ENCODE measurements around the gene CETP. TPM values are rescaled to one million over a fixed set of nuclear protein-coding genes. Genes with fewer than 3 reads are reported as not detected.

The CETP gene
- total and polyA plus RNA-seq, 2 of the 13 experiments (the other 11 are each of a cell fraction or from before 2014, with no cell fraction given): 0.31 to 9.8 TPM

DNA sequence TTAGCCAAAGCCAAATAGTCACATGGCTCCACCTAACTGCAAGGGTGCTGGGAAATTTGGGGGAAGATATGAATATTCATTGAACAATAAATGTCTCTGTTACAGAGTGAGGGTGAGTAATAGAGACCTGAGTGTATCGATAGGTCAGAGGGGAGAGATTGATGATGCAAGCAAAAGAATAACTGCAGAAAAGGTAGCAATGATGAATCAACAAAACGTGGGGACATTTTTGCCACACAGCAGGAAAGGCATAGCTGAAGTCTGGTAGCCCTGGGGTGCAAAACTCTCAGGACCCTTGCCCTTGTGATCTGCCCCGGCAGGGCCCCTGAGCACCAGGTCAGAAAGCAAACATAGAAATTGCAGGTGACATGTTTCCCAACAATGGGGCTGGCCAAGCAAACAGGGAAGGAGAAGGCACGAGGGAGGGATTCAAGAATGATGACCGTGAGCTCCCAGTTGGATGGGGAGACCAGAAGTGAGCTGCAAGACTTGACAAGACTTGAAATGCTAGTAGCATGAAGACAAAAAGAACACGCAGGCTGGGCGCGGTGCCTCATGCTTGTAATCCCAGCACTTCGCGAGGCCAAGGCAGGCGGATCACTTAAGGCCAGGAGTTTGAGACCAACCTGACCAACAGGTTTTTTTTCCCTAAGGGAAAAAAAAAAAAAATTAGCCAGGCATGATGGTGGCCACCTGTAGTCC, 42.5 kb upstream of the CETP start (continued):
- TF ChIP-seq CBFB (CRISPR knock-in tag; IDR thresholded peaks at IDR 0.05) (0 out of 2 replicates have a peak, but pooled peaks have one; percentile 69), ZNF597 (CRISPR knock-in tag; IDR thresholded peaks at IDR 0.05) (no peak), ZFP37 (CRISPR knock-in tag; IDR thresholded peaks at IDR 0.05; ENCODE audit: borderline replicate concordance) (no peak), FOSL1 (CRISPR knock-in tag; IDR thresholded peaks at IDR 0.05; ENCODE audit: borderline replicate concordance) (no peak), RFXANK (CRISPR knock-in tag; IDR thresholded peaks at IDR 0.05) (no peak), GPN1 (CRISPR knock-in tag; IDR thresholded peaks at IDR 0.05; ENCODE audit: borderline replicate concordance) (no peak), TFE3 (CRISPR knock-in tag; IDR thresholded peaks at IDR 0.05) (peak; percentile 99), RXRA (CRISPR knock-in tag; IDR thresholded peaks at IDR 0.05) (peak; percentile 96), RBM39 (IDR thresholded peaks at IDR 0.05; ENCODE audit: low read depth, low read length, poor library complexity, severe bottlenecking) (no peak), HNRNPK (IDR thresholded peaks at IDR 0.05; ENCODE audit: low read depth, low read length, poor library complexity, severe bottlenecking) (no peak), HINFP (CRISPR knock-in tag; IDR thresholded peaks at IDR 0.05; ENCODE audit: low read depth) (peak; percentile 46; the same call in 1 of the 2 replicates), ZNF441 (CRISPR knock-in tag; IDR thresholded peaks at IDR 0.05; ENCODE audit: borderline replicate concordance) (peak; percentile 74), ATF1 (CRISPR knock-in tag; IDR thresholded peaks at IDR 0.05) (peak; percentile 68)
- TF ChIP-seq, protein P1, sequence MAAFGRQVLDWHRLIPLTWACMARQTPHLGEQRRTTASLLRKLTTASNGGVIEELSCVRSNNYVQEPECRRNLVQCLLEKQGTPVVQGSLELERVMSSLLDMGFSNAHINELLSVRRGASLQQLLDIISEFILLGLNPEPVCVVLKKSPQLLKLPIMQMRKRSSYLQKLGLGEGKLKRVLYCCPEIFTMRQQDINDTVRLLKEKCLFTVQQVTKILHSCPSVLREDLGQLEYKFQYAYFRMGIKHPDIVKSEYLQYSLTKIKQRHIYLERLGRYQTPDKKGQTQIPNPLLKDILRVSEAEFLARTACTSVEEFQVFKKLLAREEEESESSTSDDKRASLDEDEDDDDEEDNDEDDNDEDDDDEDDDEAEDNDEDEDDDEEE (CRISPR knock-in tag; IDR thresholded peaks at IDR 0.05): no peak
- TF ChIP-seq, protein P2, sequence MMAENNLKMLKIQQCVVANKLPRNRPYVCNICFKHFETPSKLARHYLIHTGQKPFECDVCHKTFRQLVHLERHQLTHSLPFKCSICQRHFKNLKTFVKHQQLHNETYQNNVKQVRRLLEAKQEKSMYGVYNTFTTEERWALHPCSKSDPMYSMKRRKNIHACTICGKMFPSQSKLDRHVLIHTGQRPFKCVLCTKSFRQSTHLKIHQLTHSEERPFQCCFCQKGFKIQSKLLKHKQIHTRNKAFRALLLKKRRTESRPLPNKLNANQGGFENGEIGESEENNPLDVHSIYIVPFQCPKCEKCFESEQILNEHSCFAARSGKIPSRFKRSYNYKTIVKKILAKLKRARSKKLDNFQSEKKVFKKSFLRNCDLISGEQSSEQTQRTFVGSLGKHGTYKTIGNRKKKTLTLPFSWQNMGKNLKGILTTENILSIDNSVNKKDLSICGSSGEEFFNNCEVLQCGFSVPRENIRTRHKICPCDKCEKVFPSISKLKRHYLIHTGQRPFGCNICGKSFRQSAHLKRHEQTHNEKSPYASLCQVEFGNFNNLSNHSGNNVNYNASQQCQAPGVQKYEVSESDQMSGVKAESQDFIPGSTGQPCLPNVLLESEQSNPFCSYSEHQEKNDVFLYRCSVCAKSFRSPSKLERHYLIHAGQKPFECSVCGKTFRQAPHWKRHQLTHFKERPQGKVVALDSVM (CRISPR knock-in tag; IDR thresholded peaks at IDR 0.05): peak; percentile 37; the same call in 1 of the 2 replicates
- TF ChIP-seq, protein P3, sequence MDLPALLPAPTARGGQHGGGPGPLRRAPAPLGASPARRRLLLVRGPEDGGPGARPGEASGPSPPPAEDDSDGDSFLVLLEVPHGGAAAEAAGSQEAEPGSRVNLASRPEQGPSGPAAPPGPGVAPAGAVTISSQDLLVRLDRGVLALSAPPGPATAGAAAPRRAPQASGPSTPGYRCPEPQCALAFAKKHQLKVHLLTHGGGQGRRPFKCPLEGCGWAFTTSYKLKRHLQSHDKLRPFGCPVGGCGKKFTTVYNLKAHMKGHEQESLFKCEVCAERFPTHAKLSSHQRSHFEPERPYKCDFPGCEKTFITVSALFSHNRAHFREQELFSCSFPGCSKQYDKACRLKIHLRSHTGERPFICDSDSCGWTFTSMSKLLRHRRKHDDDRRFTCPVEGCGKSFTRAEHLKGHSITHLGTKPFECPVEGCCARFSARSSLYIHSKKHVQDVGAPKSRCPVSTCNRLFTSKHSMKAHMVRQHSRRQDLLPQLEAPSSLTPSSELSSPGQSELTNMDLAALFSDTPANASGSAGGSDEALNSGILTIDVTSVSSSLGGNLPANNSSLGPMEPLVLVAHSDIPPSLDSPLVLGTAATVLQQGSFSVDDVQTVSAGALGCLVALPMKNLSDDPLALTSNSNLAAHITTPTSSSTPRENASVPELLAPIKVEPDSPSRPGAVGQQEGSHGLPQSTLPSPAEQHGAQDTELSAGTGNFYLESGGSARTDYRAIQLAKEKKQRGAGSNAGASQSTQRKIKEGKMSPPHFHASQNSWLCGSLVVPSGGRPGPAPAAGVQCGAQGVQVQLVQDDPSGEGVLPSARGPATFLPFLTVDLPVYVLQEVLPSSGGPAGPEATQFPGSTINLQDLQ (CRISPR knock-in tag; IDR thresholded peaks at IDR 0.05): no peak
- TF ChIP-seq, protein P4, sequence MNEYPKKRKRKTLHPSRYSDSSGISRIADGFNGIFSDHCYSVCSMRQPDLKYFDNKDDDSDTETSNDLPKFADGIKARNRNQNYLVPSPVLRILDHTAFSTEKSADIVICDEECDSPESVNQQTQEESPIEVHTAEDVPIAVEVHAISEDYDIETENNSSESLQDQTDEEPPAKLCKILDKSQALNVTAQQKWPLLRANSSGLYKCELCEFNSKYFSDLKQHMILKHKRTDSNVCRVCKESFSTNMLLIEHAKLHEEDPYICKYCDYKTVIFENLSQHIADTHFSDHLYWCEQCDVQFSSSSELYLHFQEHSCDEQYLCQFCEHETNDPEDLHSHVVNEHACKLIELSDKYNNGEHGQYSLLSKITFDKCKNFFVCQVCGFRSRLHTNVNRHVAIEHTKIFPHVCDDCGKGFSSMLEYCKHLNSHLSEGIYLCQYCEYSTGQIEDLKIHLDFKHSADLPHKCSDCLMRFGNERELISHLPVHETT (CRISPR knock-in tag; conservative IDR thresholded peaks at IDR 0.05): 0 out of 2 replicates have a peak, but pooled peaks have one; percentile 57
